ENCODE results near the gene CSGALNACT2. TPM values are rescaled to one million over a fixed set of nuclear protein-coding genes. Genes with fewer than 3 reads are reported as not detected.

CSGALNACT2 gene, protein sequence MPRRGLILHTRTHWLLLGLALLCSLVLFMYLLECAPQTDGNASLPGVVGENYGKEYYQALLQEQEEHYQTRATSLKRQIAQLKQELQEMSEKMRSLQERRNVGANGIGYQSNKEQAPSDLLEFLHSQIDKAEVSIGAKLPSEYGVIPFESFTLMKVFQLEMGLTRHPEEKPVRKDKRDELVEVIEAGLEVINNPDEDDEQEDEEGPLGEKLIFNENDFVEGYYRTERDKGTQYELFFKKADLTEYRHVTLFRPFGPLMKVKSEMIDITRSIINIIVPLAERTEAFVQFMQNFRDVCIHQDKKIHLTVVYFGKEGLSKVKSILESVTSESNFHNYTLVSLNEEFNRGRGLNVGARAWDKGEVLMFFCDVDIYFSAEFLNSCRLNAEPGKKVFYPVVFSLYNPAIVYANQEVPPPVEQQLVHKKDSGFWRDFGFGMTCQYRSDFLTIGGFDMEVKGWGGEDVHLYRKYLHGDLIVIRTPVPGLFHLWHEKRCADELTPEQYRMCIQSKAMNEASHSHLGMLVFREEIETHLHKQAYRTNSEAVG
- total RNA-seq = 10 to 100 TPM; 25.0 to 37.1 (median 30.9) TPM
- 1 to 10 TPM; 3.2 to 6.9 (median 6.0) TPM for polyA plus RNA-seq

DNA sequence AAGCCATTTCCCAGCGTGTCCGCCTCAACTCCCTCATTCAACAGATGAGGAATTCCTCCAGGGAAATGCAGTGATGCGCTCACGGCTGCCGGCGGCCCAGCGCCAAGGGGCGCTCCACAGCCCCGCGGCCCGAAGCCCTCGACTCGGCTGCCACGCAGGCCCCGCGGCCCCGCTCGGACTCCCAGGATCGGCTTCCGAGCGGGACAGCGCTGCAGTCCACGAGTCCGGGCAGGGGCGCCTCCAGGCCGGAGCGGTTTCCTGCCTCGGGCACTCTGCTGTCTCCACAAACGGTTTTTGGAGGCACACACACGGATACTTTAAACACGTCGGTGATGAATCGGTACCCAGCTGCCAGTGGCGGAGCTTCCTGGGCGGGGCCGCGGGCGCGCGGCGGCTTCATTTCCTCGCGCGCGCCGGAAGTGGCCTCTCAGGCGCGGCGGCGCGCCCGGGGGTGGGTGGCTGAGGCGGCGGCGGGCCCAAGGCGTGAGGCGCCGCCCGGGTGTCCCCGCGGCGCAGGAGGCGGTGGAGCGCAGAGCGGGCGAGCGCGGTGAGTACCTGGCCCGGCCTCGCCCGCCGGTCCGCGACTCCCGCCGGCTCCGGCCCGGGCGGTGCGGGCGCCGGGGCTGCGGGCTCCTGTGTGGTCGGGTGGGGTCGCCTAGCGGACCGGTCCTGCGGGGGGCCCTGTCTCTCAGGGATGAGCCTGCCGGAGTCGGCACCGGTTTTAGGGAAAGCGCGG, at the start of gene CSGALNACT2:
Gene CSGALNACT2 (plus strand): TSS at position 425 of the 736 bp plus-strand sequence. CDS start 16,705 bp downstream, outside the sequence.
- 0% methylated on average over 93 of the region's 93 CpGs for WGBS, 2 donors
- no peaks in the 10 kb centered on the region for H3K9me3 ChIP-seq
- peak; percentile 45 to 76 (median 70) for TF ChIP-seq POLR2AphosphoS5 (IDR thresholded peaks at IDR 0.05)
- TF ChIP-seq POLR2A (IDR thresholded peaks at IDR 0.05) = peak; percentile 30 to 34
- no peak for TF ChIP-seq EP300 (IDR thresholded peaks at IDR 0.05)
- H3K4me1 ChIP-seq = peaks cover 0 to 31% (median 24%) of the 10 kb centered on the region in 4 donors
- intact Hi-C loops (cut with DNase I) = loop anchor here (10.0 kb wide), 1 partner anchor 257 kb away; no protein-coding TSS in a partner anchor
- no peaks in the 10 kb centered on the region for H3K27me3 ChIP-seq
- peak; percentile 92 for DNase-seq
- peak within 1 kb of the TSS; percentile 73 to 94 (median 87) for H3K4me3 ChIP-seq
- H3K27ac ChIP-seq = peak within 1 kb of the TSS; percentile 97 to 99 (median 98)
- no peaks in the 10 kb centered on the region for H3K36me3 ChIP-seq

DNA sequence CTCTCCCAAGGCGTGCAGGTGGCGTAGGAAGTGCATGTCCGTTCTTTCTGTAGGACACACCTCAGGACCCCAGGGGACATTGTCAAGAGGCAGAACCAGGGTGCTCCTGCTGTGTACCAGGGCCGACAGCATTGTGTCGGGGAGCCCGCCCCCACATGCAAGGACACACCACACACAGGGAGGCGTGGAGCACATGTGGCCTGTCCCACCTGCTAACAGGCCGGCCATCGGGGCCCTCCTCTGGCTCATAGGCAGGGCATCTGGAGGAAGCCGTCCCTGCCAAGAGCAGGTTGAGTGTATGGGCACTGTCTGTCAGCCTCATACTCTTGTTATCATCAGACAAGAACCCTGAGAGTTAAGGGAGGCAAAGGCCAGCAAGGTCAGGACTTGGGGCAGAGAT, 48.7 kb upstream of the CSGALNACT2 start:
- no peak for DNase-seq
- Histone ChIP-seq H3K4me1 (no peaks in the 10 kb centered on the region), H3K27me3 (no peaks in the 10 kb centered on the region), H3K9me3 (no peaks in the 10 kb centered on the region), H3K27ac (no peak overlapping the region), H3K36me3 (no peaks in the 10 kb centered on the region), H3K4me3 (no peak overlapping the region)
- intact Hi-C loops (cut with DNase I) = no loop called here
- WGBS, 2 donors = 94% methylated on average over 10 of the region's 10 CpGs
- TF ChIP-seq, protein P1, sequence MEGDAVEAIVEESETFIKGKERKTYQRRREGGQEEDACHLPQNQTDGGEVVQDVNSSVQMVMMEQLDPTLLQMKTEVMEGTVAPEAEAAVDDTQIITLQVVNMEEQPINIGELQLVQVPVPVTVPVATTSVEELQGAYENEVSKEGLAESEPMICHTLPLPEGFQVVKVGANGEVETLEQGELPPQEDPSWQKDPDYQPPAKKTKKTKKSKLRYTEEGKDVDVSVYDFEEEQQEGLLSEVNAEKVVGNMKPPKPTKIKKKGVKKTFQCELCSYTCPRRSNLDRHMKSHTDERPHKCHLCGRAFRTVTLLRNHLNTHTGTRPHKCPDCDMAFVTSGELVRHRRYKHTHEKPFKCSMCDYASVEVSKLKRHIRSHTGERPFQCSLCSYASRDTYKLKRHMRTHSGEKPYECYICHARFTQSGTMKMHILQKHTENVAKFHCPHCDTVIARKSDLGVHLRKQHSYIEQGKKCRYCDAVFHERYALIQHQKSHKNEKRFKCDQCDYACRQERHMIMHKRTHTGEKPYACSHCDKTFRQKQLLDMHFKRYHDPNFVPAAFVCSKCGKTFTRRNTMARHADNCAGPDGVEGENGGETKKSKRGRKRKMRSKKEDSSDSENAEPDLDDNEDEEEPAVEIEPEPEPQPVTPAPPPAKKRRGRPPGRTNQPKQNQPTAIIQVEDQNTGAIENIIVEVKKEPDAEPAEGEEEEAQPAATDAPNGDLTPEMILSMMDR (IDR thresholded peaks at IDR 0.05) = no peak
- TF ChIP-seq EP300 (IDR thresholded peaks at IDR 0.05) (no peak), POLR2AphosphoS5 (IDR thresholded peaks at IDR 0.05) (no peak), POLR2A (IDR thresholded peaks at IDR 0.05) (no peak)

DNA sequence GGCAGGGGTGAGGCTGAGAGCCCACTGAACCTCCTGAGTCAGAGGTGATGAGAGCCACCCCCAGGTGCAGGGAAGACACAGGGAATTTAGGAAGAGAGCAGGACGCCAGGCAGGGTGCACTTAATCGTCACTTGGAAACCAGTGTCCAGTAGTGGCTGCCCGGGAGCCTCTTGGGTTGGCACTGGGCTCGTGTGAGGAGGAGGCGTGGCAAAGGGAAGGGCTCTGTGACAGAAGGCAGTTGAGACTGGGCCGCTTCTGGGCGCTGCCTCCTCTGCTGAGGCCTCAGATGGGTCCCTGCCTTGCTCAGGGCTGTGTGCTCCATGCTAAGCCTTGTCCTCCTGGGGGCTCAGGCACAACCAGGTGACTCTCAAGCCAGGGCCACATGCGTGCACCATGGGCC, 48.1 kb upstream of the CSGALNACT2 start:
- no peak for DNase-seq
- intact Hi-C loops (cut with DNase I) = no loop called here
- Histone ChIP-seq H3K4me1 (no peaks in the 10 kb centered on the region), H3K27me3 (no peaks in the 10 kb centered on the region), H3K9me3 (no peaks in the 10 kb centered on the region), H3K4me3 (no peak overlapping the region), H3K36me3 (no peaks in the 10 kb centered on the region), H3K27ac (no peak overlapping the region)
- TF ChIP-seq EP300 (IDR thresholded peaks at IDR 0.05) (no peak), POLR2AphosphoS5 (IDR thresholded peaks at IDR 0.05) (no peak)
- TF ChIP-seq, protein P1 (IDR thresholded peaks at IDR 0.05) = no peak
- WGBS, 2 donors = 38 to 77% methylated on average over 8 of the region's 8 CpGs

DNA sequence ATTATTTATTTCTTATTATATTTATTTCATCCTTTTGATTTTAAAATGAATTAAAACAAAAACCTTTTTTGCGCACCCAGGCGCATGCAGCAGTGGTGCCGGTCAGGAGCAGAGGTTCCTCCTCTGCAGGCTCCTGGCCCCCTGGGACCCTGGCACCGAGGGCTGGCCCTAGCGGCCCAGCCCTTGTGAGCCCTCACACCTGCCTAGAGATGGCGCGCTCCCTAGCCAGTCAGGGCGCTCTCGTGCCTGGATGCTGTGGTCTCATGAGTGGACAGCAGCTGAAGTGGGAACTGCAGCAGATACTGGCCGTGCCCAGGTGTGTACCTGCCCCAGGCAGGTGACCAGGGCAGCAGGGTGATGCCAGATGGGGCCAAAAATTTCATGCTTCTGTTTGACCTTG, 47.6 kb upstream of the CSGALNACT2 start:
- TF ChIP-seq POLR2A (IDR thresholded peaks at IDR 0.05) (no peak), EP300 (IDR thresholded peaks at IDR 0.05) (no peak), POLR2AphosphoS5 (IDR thresholded peaks at IDR 0.05) (no peak)
- TF ChIP-seq, protein P1 (IDR thresholded peaks at IDR 0.05) = no peak

DNA sequence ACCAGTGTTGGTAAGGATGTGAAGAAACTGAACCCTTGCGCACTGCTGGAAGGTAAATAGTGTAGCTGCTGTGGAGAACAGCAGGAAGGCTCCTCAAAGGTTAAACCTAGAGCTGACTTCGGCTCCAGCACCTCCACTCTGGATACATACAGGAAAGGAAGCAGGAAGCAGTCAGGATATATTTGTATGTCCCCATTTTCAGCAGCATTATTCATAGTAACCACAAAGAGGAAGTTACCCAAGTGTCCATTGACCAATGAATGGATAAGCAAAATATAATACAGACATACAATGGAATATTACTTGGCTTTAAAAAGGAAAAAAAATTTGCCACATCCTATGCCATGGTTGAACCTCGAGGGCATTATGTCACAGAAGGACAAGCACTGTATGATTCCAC, 46.4 kb upstream of the CSGALNACT2 start:
- Histone ChIP-seq H3K27ac (no peak overlapping the region), H3K27me3 (no peaks in the 10 kb centered on the region), H3K4me3 (no peak overlapping the region), H3K4me1 (no peaks in the 10 kb centered on the region), H3K36me3 (no peaks in the 10 kb centered on the region), H3K9me3 (no peaks in the 10 kb centered on the region)
- WGBS, 2 donors = 51 to 69% methylated on average over 3 of the region's 3 CpGs
- TF ChIP-seq POLR2AphosphoS5 (IDR thresholded peaks at IDR 0.05) (no peak), EP300 (IDR thresholded peaks at IDR 0.05) (no peak), POLR2A (IDR thresholded peaks at IDR 0.05) (no peak)
- TF ChIP-seq, protein P1 (IDR thresholded peaks at IDR 0.05) = no peak
- no peak for DNase-seq
- intact Hi-C loops (cut with DNase I) = no loop called here

More for the DNA sequence above, 47.6 kb upstream of the CSGALNACT2 start:
- Histone ChIP-seq H3K27me3 (no peaks in the 10 kb centered on the region), H3K36me3 (no peaks in the 10 kb centered on the region), H3K9me3 (no peaks in the 10 kb centered on the region), H3K4me3 (no peak overlapping the region), H3K4me1 (no peaks in the 10 kb centered on the region), H3K27ac (no peak overlapping the region)
- DNase-seq = no peak
- WGBS, 2 donors = 91 to 92% methylated on average over 10 of the region's 10 CpGs
- intact Hi-C loops (cut with DNase I) = no loop called here
